ENCODE measurements around the gene DIP2C.

GRCh38 chr10:508726-509125, 180.7 kb downstream of the DIP2C start:
- no peak for TF ChIP-seq CTCF (IDR thresholded peaks at IDR 0.05)
- no peak for TF ChIP-seq POLR2AphosphoS5 (IDR thresholded peaks at IDR 0.05)

Measured in stomach (tissue), 4 donors.